Loucy (cell line): ENCODE data around the gene KLHL17.

Experiments
- H2AFZ ChIP-seq: fragments of 200-600 bp; sonication (generic); 2 replicates; pipeline ENCODE4 v1.6.0; 2016; ENCODE audit warnings: antibody characterized with exemption, mild to moderate bottlenecking, low read length, moderate library complexity
- H3F3A ChIP-seq: fragments of 200-600 bp; 2 replicates; pipeline ENCODE4 v1.6.0; 2016; ENCODE audit warnings: antibody characterized with exemption, low read depth, mild to moderate bottlenecking
- H3K27me3 ChIP-seq: fragments of 200-600 bp; sonication (generic); 2 replicates; pipeline ENCODE4 v1.6.1; 2014; ENCODE audit warnings: low read length, mild to moderate bottlenecking; ENCODE audit not compliant: insufficient read depth, poor library complexity, severe bottlenecking
- H3K36me3 ChIP-seq: fragments of 200-600 bp; sonication (generic); 2 replicates; pipeline ENCODE4 v1.6.1; 2016; ENCODE audit warnings: low read length; ENCODE audit not compliant: insufficient read depth
- H3K4me1 ChIP-seq: fragments of 200-600 bp; sonication (generic); 2 replicates; pipeline ENCODE4 v1.5.1; 2014; ENCODE audit warnings: low read length, mild to moderate bottlenecking; ENCODE audit not compliant: insufficient read depth, poor library complexity, severe bottlenecking
- H3K4me2 ChIP-seq: fragments of 200-600 bp; sonication (generic); 2 replicates; pipeline ENCODE4 v1.6.0; 2014; ENCODE audit warnings: antibody characterized with exemption, low read length, low read depth, mild to moderate bottlenecking; ENCODE audit not compliant: poor library complexity, severe bottlenecking
- H3K4me3 ChIP-seq: fragments of 200-600 bp; sonication (generic); 2 replicates; pipeline ENCODE4 v1.5.1; 2014; ENCODE audit warnings: low read length, mild to moderate bottlenecking, mixed read lengths; ENCODE audit not compliant: poor library complexity, severe bottlenecking
- H3K79me2 ChIP-seq: fragments of 200-600 bp; sonication (generic); 2 replicates; pipeline ENCODE4 v1.6.1; 2014; ENCODE audit warnings: low read length; ENCODE audit not compliant: insufficient read depth
- H3K9ac ChIP-seq: fragments of 200-600 bp; sonication (generic); 2 replicates; pipeline ENCODE4 v1.6.0; 2014; ENCODE audit warnings: mild to moderate bottlenecking, low read depth, low read length, moderate library complexity; ENCODE audit not compliant: poor library complexity, severe bottlenecking
- H3K9me2 ChIP-seq: fragments of 200-600 bp; sonication (generic); replicated peaks from 2 replicates; pipeline ENCODE4 v1.6.1; 2016; ENCODE audit warnings: low read depth, low read length, mixed read lengths
- H3K9me3 ChIP-seq: fragments of 200-600 bp; sonication (generic); 2 replicates; pipeline ENCODE4 v1.6.1; 2014; ENCODE audit warnings: mild to moderate bottlenecking, antibody characterized with exemption, low read length, low read depth; ENCODE audit not compliant: insufficient read depth
- H4K20me1 ChIP-seq: fragments of 200-600 bp; sonication (generic); 2 replicates; pipeline ENCODE4 v1.6.0; 2014; ENCODE audit warnings: antibody characterized with exemption, low read length, mild to moderate bottlenecking; ENCODE audit not compliant: insufficient read depth, poor library complexity, severe bottlenecking
- EZH2phosphoT487 ChIP-seq: fragments of 200-600 bp; IDR thresholded peaks from 2 replicates; pipeline ENCODE4 v1.6.1; 2018; ENCODE audit warnings: antibody characterized with exemption, mild to moderate bottlenecking, moderate library complexity, borderline replicate concordance
- TF ChIP-seq, protein P1 (sequence below): fragments of 200-600 bp; sonication (generic); conservative IDR thresholded peaks from 2 replicates; pipeline ENCODE4 v1.5.1; 2014; ENCODE audit warnings: mild to moderate bottlenecking, antibody characterized with exemption, low read length

Gene KLHL17

DNA sequence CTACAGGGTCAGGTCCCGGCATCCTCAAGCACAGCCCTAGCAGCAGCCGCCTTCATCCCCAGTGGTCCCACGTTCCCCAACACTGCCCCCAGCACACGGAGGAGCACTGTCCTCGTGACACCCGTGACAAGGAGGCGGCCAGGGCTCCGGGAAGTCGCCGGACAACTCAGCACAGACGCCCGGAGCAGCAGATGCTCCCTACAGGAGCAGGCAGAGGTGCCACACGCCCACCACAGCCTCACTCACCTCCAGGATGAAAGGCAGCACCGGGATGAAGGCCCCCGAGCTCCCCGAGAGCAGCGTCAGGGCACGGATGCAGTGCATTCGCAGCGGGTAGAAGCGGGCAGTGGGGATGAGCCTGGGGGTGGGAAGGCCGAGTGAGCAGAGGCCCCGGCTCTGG lies 9.5 kb upstream of the KLHL17 start:
- no peaks in the 10 kb centered on the region for H4K20me1 ChIP-seq
- no peaks in the 10 kb centered on the region for H3K9me2 ChIP-seq
- no peaks in the 10 kb centered on the region for H3K27me3 ChIP-seq
- H3K9ac ChIP-seq: no peak overlapping the region
- no peak overlapping the region for H2AFZ ChIP-seq
- TF ChIP-seq, protein P1, sequence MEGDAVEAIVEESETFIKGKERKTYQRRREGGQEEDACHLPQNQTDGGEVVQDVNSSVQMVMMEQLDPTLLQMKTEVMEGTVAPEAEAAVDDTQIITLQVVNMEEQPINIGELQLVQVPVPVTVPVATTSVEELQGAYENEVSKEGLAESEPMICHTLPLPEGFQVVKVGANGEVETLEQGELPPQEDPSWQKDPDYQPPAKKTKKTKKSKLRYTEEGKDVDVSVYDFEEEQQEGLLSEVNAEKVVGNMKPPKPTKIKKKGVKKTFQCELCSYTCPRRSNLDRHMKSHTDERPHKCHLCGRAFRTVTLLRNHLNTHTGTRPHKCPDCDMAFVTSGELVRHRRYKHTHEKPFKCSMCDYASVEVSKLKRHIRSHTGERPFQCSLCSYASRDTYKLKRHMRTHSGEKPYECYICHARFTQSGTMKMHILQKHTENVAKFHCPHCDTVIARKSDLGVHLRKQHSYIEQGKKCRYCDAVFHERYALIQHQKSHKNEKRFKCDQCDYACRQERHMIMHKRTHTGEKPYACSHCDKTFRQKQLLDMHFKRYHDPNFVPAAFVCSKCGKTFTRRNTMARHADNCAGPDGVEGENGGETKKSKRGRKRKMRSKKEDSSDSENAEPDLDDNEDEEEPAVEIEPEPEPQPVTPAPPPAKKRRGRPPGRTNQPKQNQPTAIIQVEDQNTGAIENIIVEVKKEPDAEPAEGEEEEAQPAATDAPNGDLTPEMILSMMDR: no peak
- no peak for TF ChIP-seq EZH2phosphoT487
- no peaks in the 10 kb centered on the region for H3K4me1 ChIP-seq
- H3F3A ChIP-seq: no peaks in the 10 kb centered on the region
- no peaks in the 10 kb centered on the region for H3K9me3 ChIP-seq
- H3K4me3 ChIP-seq: no peak overlapping the region
- no peaks in the 10 kb centered on the region for H3K79me2 ChIP-seq
- H3K4me2 ChIP-seq: no peak overlapping the region
- H3K36me3 ChIP-seq: peaks cover 53% of the 10 kb centered on the region; the same call in 1 of the 2 replicates

DNA sequence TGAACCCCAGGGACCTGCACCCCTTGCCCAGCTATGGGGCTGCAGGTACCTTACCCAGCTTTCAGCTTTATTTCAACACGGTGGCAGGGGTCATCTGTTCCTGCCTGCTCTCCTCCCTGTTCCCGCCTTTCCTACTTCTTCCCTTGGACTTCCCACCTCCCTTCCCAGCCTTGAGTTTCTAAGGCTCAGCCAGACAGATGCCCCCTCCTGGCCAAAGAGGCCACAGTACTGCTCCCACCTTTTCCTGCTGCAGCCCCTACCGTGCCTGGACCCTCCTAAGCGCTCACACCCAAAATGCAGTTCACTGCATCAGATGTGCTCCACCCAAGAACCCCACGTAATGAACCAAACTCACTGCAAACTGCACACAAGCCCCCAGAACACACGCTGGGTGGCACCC lies 9.0 kb upstream of the KLHL17 start:
- no peaks in the 10 kb centered on the region for H4K20me1 ChIP-seq
- no peaks in the 10 kb centered on the region for H3K27me3 ChIP-seq
- no peak overlapping the region for H3K9ac ChIP-seq
- peaks cover 2% of the 10 kb centered on the region; the same call in 1 of the 2 replicates for H3K79me2 ChIP-seq
- H3K9me2 ChIP-seq: no peaks in the 10 kb centered on the region
- no peak overlapping the region for H2AFZ ChIP-seq
- no peak for TF ChIP-seq EZH2phosphoT487
- TF ChIP-seq, protein P1: peak; percentile 49
- H3K4me3 ChIP-seq: no peak overlapping the region
- no peaks in the 10 kb centered on the region for H3K9me3 ChIP-seq
- H3K36me3 ChIP-seq: peaks cover 56% of the 10 kb centered on the region; the same call in 1 of the 2 replicates
- H3F3A ChIP-seq: no peaks in the 10 kb centered on the region
- H3K4me2 ChIP-seq: no peak overlapping the region
- no peaks in the 10 kb centered on the region for H3K4me1 ChIP-seq

DNA sequence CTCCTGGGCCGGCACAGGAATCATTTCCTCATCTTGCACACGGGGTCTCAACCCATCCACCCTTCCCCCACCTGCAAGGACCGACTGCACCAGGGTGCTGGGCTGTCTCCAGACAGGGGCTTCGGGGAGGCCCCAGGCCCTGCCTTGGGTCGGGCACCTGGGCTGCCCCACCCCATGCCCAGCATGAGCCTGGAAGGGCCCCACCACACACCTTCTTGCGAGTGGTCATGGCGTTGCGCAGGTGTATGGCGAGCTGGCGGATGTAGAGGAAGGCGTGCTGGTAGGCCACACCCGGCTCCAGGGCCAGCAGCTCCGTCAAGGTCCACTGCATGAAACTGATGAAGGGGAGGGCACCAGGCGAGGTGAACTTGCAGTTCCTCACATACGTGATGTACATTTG lies 8.2 kb upstream of the KLHL17 start:
- TF ChIP-seq, protein P1: no peak
- no peak for TF ChIP-seq EZH2phosphoT487
- Histone ChIP-seq H3K9me2 (no peaks in the 10 kb centered on the region), H3K4me3 (no peak overlapping the region), H3K27me3 (no peaks in the 10 kb centered on the region), H3K79me2 (peaks cover 10% of the 10 kb centered on the region; the same call in 1 of the 2 replicates), H3K4me1 (no peaks in the 10 kb centered on the region), H3K4me2 (no peak overlapping the region), H3F3A (no peaks in the 10 kb centered on the region), H3K9me3 (no peaks in the 10 kb centered on the region), H2AFZ (no peak overlapping the region), H3K9ac (no peak overlapping the region), H3K36me3 (peaks cover 56% of the 10 kb centered on the region; the same call in 1 of the 2 replicates), H4K20me1 (no peaks in the 10 kb centered on the region)
